Measurements from ENCODE around the gene DUSP12. TPM values are rescaled to one million over a fixed set of nuclear protein-coding genes. Genes with fewer than 3 reads are reported as not detected.

The DUSP12 gene
- total RNA-seq, 1 donor from 2014 or later, result 34.1 TPM

DNA sequence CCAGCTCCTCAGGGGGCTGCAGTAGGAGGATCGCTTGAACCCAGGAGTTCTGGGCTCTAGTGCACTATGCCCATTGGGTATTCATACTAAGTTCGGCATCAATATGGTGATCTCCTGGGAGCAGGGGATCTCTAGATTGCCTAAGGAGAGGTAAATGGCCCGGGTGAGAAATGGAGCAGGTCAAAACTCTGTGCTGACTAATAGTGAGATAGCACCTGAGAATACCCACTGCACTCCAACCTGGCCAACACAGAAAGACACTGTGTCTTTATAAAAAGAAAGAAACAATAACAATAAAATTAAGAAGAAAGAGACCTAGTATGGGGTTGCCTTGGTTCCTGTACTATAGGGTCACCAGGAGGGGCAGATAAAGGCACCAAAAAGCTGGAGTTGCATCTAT lies 13.7 kb upstream of the DUSP12 start:
- TF ChIP-seq, protein P1, sequence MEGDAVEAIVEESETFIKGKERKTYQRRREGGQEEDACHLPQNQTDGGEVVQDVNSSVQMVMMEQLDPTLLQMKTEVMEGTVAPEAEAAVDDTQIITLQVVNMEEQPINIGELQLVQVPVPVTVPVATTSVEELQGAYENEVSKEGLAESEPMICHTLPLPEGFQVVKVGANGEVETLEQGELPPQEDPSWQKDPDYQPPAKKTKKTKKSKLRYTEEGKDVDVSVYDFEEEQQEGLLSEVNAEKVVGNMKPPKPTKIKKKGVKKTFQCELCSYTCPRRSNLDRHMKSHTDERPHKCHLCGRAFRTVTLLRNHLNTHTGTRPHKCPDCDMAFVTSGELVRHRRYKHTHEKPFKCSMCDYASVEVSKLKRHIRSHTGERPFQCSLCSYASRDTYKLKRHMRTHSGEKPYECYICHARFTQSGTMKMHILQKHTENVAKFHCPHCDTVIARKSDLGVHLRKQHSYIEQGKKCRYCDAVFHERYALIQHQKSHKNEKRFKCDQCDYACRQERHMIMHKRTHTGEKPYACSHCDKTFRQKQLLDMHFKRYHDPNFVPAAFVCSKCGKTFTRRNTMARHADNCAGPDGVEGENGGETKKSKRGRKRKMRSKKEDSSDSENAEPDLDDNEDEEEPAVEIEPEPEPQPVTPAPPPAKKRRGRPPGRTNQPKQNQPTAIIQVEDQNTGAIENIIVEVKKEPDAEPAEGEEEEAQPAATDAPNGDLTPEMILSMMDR (IDR thresholded peaks at IDR 0.05), result no peak
- TF ChIP-seq POLR2A (IDR thresholded peaks at IDR 0.05) (no peak), POLR2AphosphoS5 (IDR thresholded peaks at IDR 0.05; ENCODE audit: insufficient read depth in 1 of 2, low read depth in 1 of 2) (no peak)
- Histone ChIP-seq H3K27ac (no peak overlapping the region), H3K27me3 (no peaks in the 10 kb centered on the region), H3K36me3 (no peaks in the 10 kb centered on the region), H3K4me1 (peaks cover 5% of the 10 kb centered on the region), H3K4me3 (no peak overlapping the region), H3K9me3 (no peaks in the 10 kb centered on the region)
- intact Hi-C loops (cut with DNase I), result no loop called here
- no peak for DNase-seq (ENCODE audit: extremely low spot score in 2 of 2)

DNA sequence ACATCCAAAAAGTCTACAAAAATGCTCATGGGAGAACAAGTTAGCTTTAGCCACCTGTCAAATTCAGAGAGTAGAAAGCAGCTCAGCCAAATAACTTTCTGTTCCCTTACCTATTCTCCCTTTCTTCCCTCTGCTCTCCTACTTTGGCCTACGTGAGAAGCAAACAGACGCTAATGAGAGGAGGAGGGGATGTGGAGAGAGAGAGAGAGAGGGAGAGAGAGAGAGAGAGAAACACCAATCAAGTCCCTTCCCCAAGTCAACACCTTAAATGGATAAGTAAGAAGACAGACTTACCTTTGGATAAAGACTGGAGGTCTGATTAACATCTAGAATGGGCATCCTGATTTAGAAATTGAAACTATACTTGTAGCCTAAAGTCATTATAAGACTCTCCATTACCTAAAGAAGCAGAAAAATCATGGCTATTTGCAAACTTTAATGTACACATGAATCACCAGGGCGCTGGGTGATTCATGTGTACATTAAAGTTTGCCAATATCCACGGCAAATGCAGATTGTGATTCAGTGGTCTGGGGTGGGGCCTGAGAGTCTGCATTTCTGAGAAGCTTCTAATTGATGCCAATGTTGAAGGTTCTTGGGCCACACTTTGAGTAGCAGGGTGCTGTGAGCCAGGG lies 13.1 kb upstream of the DUSP12 start:
- TF ChIP-seq POLR2AphosphoS5 (IDR thresholded peaks at IDR 0.05; ENCODE audit: insufficient read depth in 1 of 2, low read depth in 1 of 2) (peak in 1 of 2 donors; percentile 29), POLR2A (IDR thresholded peaks at IDR 0.05) (no peak)
- no peaks in the 10 kb centered on the region for H3K36me3 ChIP-seq
- no peak overlapping the region for H3K27ac ChIP-seq
- intact Hi-C loops (cut with DNase I), result no loop called here
- H3K4me3 ChIP-seq, result no peak overlapping the region
- peaks cover 5% of the 10 kb centered on the region for H3K4me1 ChIP-seq
- no peaks in the 10 kb centered on the region for H3K9me3 ChIP-seq
- H3K27me3 ChIP-seq, result no peaks in the 10 kb centered on the region
- DNase-seq (ENCODE audit: extremely low spot score in 2 of 2), result no peak

DNA sequence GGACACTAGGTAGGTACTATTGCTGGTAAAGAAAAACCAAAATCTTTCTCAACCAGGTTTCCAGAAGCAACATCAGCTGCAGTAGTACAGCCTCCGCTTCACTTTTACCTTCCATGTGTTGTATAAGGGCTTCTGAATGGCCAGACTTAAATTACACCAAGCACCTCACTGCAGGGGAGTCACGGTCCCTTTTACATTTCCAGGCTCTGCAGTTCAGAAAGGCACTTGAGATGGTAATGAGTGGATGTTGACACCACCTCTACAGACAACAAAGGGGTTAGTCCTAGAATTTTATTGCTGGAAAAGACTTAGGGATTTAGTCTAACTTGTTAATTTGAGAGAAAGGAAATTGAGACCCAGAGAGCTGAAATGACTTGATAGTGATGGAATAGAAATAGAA lies 12.0 kb upstream of the DUSP12 start:
- Histone ChIP-seq H3K4me1 (peaks cover 5% of the 10 kb centered on the region), H3K27me3 (no peaks in the 10 kb centered on the region), H3K27ac (no peak overlapping the region), H3K36me3 (no peaks in the 10 kb centered on the region), H3K9me3 (no peaks in the 10 kb centered on the region), H3K4me3 (no peak overlapping the region)
- intact Hi-C loops (cut with DNase I), result no loop called here
- TF ChIP-seq POLR2A (IDR thresholded peaks at IDR 0.05) (no peak), POLR2AphosphoS5 (IDR thresholded peaks at IDR 0.05; ENCODE audit: insufficient read depth in 1 of 2, low read depth in 1 of 2) (no peak)
- TF ChIP-seq, protein P1 (IDR thresholded peaks at IDR 0.05), result no peak
- no peak for DNase-seq (ENCODE audit: extremely low spot score in 2 of 2)

DNA sequence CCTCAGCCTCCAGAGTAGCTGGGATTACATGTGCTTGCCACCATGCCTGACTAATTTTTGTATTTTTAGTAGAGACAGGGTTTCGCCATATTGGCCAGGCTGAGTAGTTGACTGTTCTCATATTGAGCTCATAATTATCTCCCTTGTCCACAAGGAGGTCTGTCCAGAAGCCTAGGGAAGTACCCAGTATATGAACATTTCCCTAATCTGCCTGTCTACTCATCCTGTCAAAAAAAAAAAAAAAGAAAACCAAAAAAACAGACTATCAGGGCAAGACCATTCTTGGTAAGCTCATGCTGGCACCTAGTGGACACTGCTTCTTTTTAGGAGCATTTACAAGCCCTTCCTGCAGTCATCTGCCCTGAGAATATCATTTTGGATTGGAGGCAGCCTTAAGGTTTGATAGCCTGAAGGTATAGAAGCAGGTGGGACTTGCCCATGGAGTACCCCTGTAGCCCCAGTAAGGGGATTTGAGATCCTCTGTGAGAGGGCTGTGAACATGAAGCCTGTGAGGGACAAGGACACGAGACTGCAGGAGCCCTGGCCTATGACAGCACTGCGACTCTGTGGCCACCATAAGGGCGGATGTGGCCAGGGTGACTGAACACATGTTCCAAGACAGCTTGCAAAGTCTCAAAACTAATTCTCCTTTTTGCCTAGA lies 10.8 kb upstream of the DUSP12 start:
- intact Hi-C loops (cut with DNase I), result no loop called here
- TF ChIP-seq POLR2A (IDR thresholded peaks at IDR 0.05) (no peak), POLR2AphosphoS5 (IDR thresholded peaks at IDR 0.05; ENCODE audit: insufficient read depth in 1 of 2, low read depth in 1 of 2) (no peak)
- TF ChIP-seq, protein P1 (IDR thresholded peaks at IDR 0.05), result no peak
- Histone ChIP-seq H3K4me3 (no peak overlapping the region), H3K4me1 (peaks cover 4% of the 10 kb centered on the region), H3K36me3 (no peaks in the 10 kb centered on the region), H3K27me3 (no peaks in the 10 kb centered on the region), H3K27ac (no peak overlapping the region), H3K9me3 (no peaks in the 10 kb centered on the region)
- DNase-seq (ENCODE audit: extremely low spot score in 2 of 2), result no peak

DNA sequence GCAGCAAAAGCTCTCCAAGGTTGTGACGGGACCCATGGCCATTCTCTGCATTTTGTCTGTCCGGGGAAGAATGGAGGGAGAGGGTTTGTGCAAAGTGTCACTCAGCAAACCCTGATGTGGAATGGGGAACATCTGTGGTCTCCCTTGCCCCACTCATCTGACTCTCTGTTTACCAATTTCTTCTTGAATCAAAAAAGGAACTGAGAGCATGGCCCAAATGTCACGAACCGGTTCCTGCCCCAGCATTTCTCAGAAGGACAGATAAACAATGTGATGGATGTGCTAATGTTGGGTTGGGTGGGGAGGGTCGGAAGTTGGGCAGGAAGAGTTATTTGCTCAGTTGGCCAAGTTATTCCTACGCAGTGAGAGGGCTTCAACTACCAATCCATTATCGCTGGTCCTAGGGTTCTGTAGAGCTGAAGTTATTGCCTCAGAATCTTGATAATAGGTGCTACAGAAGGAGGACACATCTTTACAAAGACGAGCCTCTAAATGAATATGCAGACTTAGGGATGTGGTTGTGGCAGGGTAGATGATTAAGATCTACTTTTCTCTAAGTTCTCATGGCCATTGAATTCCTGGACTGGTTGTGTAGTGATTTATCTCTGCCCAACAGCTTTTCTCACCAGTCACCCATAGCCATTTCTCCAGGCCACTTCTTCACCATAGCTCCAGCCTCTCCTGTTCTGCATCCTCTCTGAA lies 9.6 kb upstream of the DUSP12 start:
- intact Hi-C loops (cut with DNase I), result no loop called here
- Histone ChIP-seq H3K27ac (no peak overlapping the region), H3K4me1 (no peaks in the 10 kb centered on the region), H3K9me3 (no peaks in the 10 kb centered on the region), H3K36me3 (no peaks in the 10 kb centered on the region), H3K4me3 (no peak overlapping the region), H3K27me3 (no peaks in the 10 kb centered on the region)
- no peak for DNase-seq (ENCODE audit: extremely low spot score in 2 of 2)
- TF ChIP-seq, protein P1 (IDR thresholded peaks at IDR 0.05), result no peak
- TF ChIP-seq POLR2A (IDR thresholded peaks at IDR 0.05), result no peak
- TF ChIP-seq POLR2AphosphoS5 (IDR thresholded peaks at IDR 0.05; ENCODE audit: insufficient read depth in 1 of 2, low read depth in 1 of 2), result no peak

Measured in vagina (tissue), 2 donors.